COLO829 (cell line): Measurements from ENCODE around the gene GATC.
"Not testable (repeated sequence)": the region's sequence is repeated elsewhere in the genome, so short reads cannot be mapped to it uniquely, and the experiment has no call there.

Source experiments
- DNase-seq: peaks from one replicate; pipeline ENCODE4 v3.0.0; 2012; ENCODE audit warnings: low spot score

GATC gene

GRCh38 chr12:120437735-120438494 lies 8.3 kb upstream of the GATC start, which contains the start of gene COX6A1:
TSS of gene COX6A1 (plus strand) at chr12:120438113. CDS start at chr12:120438127, 14 bp downstream.
- DNase-seq: peak; percentile 100

- DNase-seq: no peak
These were observed 7.6 kb upstream of the GATC start for GRCh38 chr12:120438495-120439198.

GRCh38 chr12:120439646-120440247 lies 6.5 kb upstream of the GATC start:
- DNase-seq: peak; percentile 68

- DNase-seq: no peak
These were observed 1.6 kb upstream of the GATC start for GRCh38 chr12:120444676-120445075.

- not testable (repeated sequence) for DNase-seq
These were observed 567 bp downstream of the GATC start for GRCh38 chr12:120446844-120447178.

GRCh38 chr12:120447992-120448391 lies 1.7 kb downstream of the GATC start:
- DNase-seq: no peak

GRCh38 chr12:120452524-120452923 lies 6.3 kb downstream of the GATC start:
- not testable (repeated sequence) for DNase-seq

- DNase-seq: no peak
These were observed 7.0 kb downstream of the GATC start for GRCh38 chr12:120453060-120453750.

GRCh38 chr12:120453977-120454376 lies 7.7 kb downstream of the GATC start:
- DNase-seq: peak; percentile 49

GRCh38 chr12:120455302-120455701 lies 9.1 kb downstream of the GATC start:
- no peak for DNase-seq

GRCh38 chr12:120457133-120457532 lies 10.9 kb downstream of the GATC start:
- DNase-seq: no peak

- DNase-seq: no peak
These were observed 13.9 kb downstream of the GATC start for GRCh38 chr12:120460157-120460556.

GRCh38 chr12:120462099-120462640 lies 15.9 kb downstream of the GATC start:
- no peak for DNase-seq

GRCh38 chr12:120463712-120464111 lies 17.5 kb downstream of the GATC start:
- no peak for DNase-seq

- no peak for DNase-seq
These were observed 19.5 kb downstream of the GATC start for GRCh38 chr12:120465756-120466155.

GRCh38 chr12:120466560-120467315 lies 20.5 kb downstream of the GATC start:
- DNase-seq: no peak

- no peak for DNase-seq
These were observed 21.2 kb downstream of the GATC start for GRCh38 chr12:120467439-120467838.

GRCh38 chr12:120468325-120468820 lies 22.1 kb downstream of the GATC start:
- peak; percentile 30 for DNase-seq

- DNase-seq: no peak
These were observed 22.7 kb downstream of the GATC start for GRCh38 chr12:120468821-120469449.

GRCh38 chr12:120469450-120470149 lies 23.4 kb downstream of the GATC start, which contains the start of gene SRSF9:
TSS of gene SRSF9 (minus strand) at chr12:120469748. CDS start at chr12:120469609, 139 bp downstream.
- DNase-seq: peak; percentile 98
